Psoas muscle (tissue), 8 donors: ENCODE results near the gene HTR3C. TPM values are rescaled to one million over a fixed set of nuclear protein-coding genes. Genes with fewer than 3 reads are reported as not detected.
A peak's percentile ranks its signal among the peaks of the same experiment; 100 is the strongest.
"Not testable (repeated sequence)": the region's sequence is repeated elsewhere in the genome, so short reads cannot be mapped to it uniquely, and the experiment has no call there.

Experiments
- ATAC-seq, 4 donors: fragments of 200-7000 bp; cut with Tn5 transposase; one replicate each; pipeline ENCODE4 v1.9.1; 2020; ENCODE audit warnings: moderate library complexity in 3 of 4, mild to moderate bottlenecking in 2 of 4
- DNase-seq, 2 donors: peaks; one replicate each; pipeline ENCODE4 v3.0.0-alpha.2; 2020
- H3K27ac ChIP-seq: fragments of 200-600 bp; one replicate; pipeline ENCODE4 v1.8.0; 2022
- H3K27me3 ChIP-seq, 3 donors: fragments of 200-600 bp in 1 of 3; one replicate each; pipeline versions ENCODE4 v1.6.1 to v1.8.0; 2013 to 2022; ENCODE audit warnings: low read length in 2 of 3, mild to moderate bottlenecking in 2 of 3, moderate library complexity in 1 of 3; ENCODE audit not compliant: insufficient read depth in 3 of 3
- H3K36me3 ChIP-seq, 2 donors: fragments of 200-600 bp in 1 of 2; one replicate each; pipeline versions ENCODE4 v1.6.1 to v1.8.0; 2013 to 2022; ENCODE audit warnings: low read depth in 1 of 2, mild to moderate bottlenecking in 1 of 2, moderate library complexity in 1 of 2; ENCODE audit not compliant: insufficient read depth in 1 of 2
- H3K4me1 ChIP-seq: fragments of 200-600 bp; one replicate; pipeline ENCODE4 v1.8.0; 2022
- H3K4me3 ChIP-seq: fragments of 200-600 bp; one replicate; pipeline ENCODE4 v1.8.0; 2022; ENCODE audit warnings: mild to moderate bottlenecking
- H3K9me3 ChIP-seq: fragments of 200-600 bp; one replicate; pipeline ENCODE4 v1.8.0; 2022
- CTCF ChIP-seq: fragments of 200-600 bp; IDR thresholded peaks from one replicate; pipeline ENCODE4 v1.8.0; 2022; ENCODE audit warnings: antibody characterized with exemption
- WGBS, 3 donors: extraction: QIAGEN DNeasy Blood & Tissue Kit; methylation state at CpG; one replicate each; pipeline versions ENCODE4 v1.1.6 to v1.1.7; 2013; 5-methylcytosine and 5-hydroxymethylcytosine counted together
- intact Hi-C, 2 donors: fragments of 100-400 bp; cut with DNase I; formaldehyde crosslinking; loops; one replicate each; pipeline versions ENCODE4 v1.11.0 to v1.14.2; 2022
- long read RNA-seq, 2 donors: library from polyadenylated mRNA; unstranded; transcript quantifications; one replicate each; pipeline ENCODE4 v2.0.0, GENCODE V29; 2021
- polyA plus RNA-seq, 3 donors: library from polyadenylated mRNA; stranded (reverse); fragments of 200-250 nt; gene quantifications; one replicate each; pipeline ENCODE4 v1.2.3, GENCODE V29; 2013
- total RNA-seq, 4 donors: library from RNA; stranded (reverse); fragmentation: NEBNext Ultra II Directional in 2 of 4; extraction: Animal tissue kit (Norgen Biotek cat#: 25700) in 2 of 4; gene quantifications; one replicate each; pipeline versions ENCODE4 v1.2.1 to v1.2.4, GENCODE V29; 2021 to 2023
- donor health status: healthy with polysubstance abuse.
- donor health status: DM: no; HTN: no; CAD: no; lungs with moderate emphysema.
- donor health status: Bipolar disorder and iron deficiency.
- donor health status: healthy.
- donor health status: DM: yes; HTN: yes; CAD: no.
- donor health status: DM: no; HTN: no; CAD: no.
- donor health status: DM: no; HTN: no; CAD: no.
- donor health status: DM: yes; HTN: yes; CAD: no.

HTR3C gene
- total RNA-seq (not detected), polyA plus RNA-seq (not detected)
- long read RNA-seq, donor 1: 0 reads
- long read RNA-seq, donor 2: 0 reads

- DNase-seq (no peak), ATAC-seq (no peak)
- TF ChIP-seq CTCF: no peak
- intact Hi-C loops: no loop called here
- 52 to 56% (median 53%) methylated on average over 4 of the region's 4 CpGs for WGBS, 3 donors
- Histone ChIP-seq H3K27me3 (no peaks in the 10 kb centered on the region), H3K4me3 (no peak within 1 kb of the TSS), H3K9me3 (no peaks in the 10 kb centered on the region), H3K27ac (no peak within 1 kb of the TSS), H3K4me1 (no peaks in the 10 kb centered on the region), H3K36me3 (no peaks in the 10 kb centered on the region)
Measured at GRCh38 chr3:184052767-184053166, at the start of gene HTR3C. HTR3C (plus strand) TSS chr3:184053047; CDS start chr3:184053081, 34 bp downstream.

GRCh38 chr3:184003187-184003967, 49.5 kb upstream of the HTR3C start:
- Histone ChIP-seq H3K9me3 (no peaks in the 10 kb centered on the region), H3K36me3 (peaks cover 0 to 20% of the 10 kb centered on the region in 2 donors), H3K4me1 (peaks cover 68% of the 10 kb centered on the region), H3K4me3 (peak overlapping the region; percentile 9), H3K27me3 (no peaks in the 10 kb centered on the region), H3K27ac (peak overlapping the region; percentile 84)
- intact Hi-C loops: loop anchor here in 1 of 2 donors (2.0 kb wide), 1 partner anchor 17 kb away; no protein-coding TSS in a partner anchor
- DNase-seq: no peak
- WGBS, 3 donors: 72 to 78% (median 76%) methylated on average over 5 of the region's 5 CpGs
- no peak for TF ChIP-seq CTCF
- peak in 2 of 4 donors; percentile 43 to 59 for ATAC-seq

- Histone ChIP-seq H3K27ac (peak overlapping the region; percentile 84), H3K36me3 (peaks cover 0 to 31% of the 10 kb centered on the region in 2 donors), H3K4me1 (peaks cover 65% of the 10 kb centered on the region), H3K27me3 (no peaks in the 10 kb centered on the region), H3K9me3 (no peaks in the 10 kb centered on the region), H3K4me3 (no peak overlapping the region)
- intact Hi-C loops: no loop called here
- ATAC-seq (peak in 2 of 4 donors; percentile 25 to 28), DNase-seq (no peak)
- TF ChIP-seq CTCF: no peak
- WGBS, 3 donors: 40 to 73% (median 52%) methylated on average over 2 of the region's 2 CpGs
Measured at GRCh38 chr3:184004476-184004875, 48.4 kb upstream of the HTR3C start.

- Histone ChIP-seq H3K27me3 (no peaks in the 10 kb centered on the region), H3K4me3 (peak overlapping the region; percentile 50), H3K9me3 (no peaks in the 10 kb centered on the region), H3K27ac (peak overlapping the region; percentile 84), H3K36me3 (peaks cover 3 to 33% of the 10 kb centered on the region in 2 donors), H3K4me1 (peaks cover 58% of the 10 kb centered on the region)
- intact Hi-C loops: no loop called here
- peak; percentile 68 to 90 for DNase-seq
- 14 to 22% (median 15%) methylated on average over 11 of the region's 11 CpGs for WGBS, 3 donors
- peak; percentile 73 to 85 (median 80) for ATAC-seq
- TF ChIP-seq CTCF: no peak
Measured at GRCh38 chr3:184005941-184006507, 46.8 kb upstream of the HTR3C start.

- H3K9me3 ChIP-seq, ATAC-seq, H3K27me3 ChIP-seq, DNase-seq, intact Hi-C loops: not testable (repeated sequence)
- Histone ChIP-seq H3K36me3 (peaks cover 3 to 46% of the 10 kb centered on the region in 2 donors), H3K4me3 (peak overlapping the region; percentile 50), H3K4me1 (peaks cover 56% of the 10 kb centered on the region), H3K27ac (peak overlapping the region; percentile 84)
- WGBS, 3 donors: 80 to 90% (median 81%) methylated on average over 11 of the region's 11 CpGs
Measured at GRCh38 chr3:184007143-184007813, 45.6 kb upstream of the HTR3C start.
